HG02759 (cell line): ENCODE measurements around the gene PMF1.

Experiments used
- ATAC-seq: cut with Tn5 transposase; IDR thresholded peaks from one replicate; pipeline ENCODE4 v1.9.1; 2021; ENCODE audit warnings: mild to moderate bottlenecking, moderate library complexity; ENCODE audit not compliant: unreplicated experiment

PMF1 gene

DNA sequence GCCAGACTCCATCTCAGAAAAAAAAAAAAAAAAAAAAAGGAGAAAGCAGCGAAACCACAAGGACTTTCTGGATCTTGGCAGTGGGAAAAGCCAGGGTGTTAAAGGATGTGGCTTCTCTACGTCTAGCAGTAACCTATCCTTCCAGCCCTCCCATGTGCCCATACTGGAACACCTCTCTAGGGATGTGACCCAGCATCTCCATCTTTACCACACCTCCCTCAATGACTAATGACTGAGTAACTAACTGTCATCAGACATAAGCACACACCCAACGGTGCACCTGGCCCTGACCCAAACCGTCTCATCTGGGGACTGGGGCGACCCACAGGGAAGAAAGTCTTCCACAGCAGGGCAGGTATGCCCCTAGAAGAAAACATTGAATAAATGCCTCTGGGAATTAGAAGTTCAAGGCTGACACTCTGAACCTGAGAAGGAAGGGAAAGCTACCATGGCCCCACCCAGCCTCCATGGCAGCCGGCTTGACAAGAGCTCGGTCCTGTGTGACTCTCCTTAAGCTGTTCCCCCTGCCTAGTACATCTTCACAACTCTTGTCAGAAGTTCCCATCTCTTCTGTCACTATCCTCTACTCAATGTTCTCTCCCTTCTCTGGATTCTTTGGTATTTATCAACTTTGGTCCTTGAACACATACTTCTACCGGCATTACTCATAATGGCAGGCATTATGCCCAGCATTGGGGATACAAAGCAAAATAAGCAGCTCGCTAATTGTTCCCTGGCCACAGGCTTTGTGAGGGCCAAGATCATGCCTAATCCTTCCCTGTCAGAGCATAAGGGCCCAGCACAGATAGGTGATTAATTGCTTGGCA lies 49.9 kb downstream of the PMF1 start:
- ATAC-seq = no peak

DNA sequence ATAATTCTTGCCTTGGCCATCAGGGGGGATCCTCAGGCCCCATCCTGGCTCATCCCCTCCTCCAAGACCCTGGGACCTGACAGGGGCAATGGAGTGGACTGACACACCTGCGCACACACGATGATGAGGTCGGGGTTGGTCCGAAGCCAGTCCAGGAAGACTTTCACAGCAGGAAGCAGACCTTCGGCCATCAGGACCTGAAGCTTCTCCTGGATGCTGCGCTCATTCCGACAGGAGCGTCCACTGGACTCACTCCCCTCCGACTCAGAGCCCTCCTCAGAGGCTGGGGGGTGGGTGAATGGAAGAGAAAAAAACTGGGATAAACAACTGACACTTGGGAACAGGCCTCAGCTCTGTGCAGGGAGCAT lies 50.5 kb downstream of the PMF1 start:
- ATAC-seq = no peak

DNA sequence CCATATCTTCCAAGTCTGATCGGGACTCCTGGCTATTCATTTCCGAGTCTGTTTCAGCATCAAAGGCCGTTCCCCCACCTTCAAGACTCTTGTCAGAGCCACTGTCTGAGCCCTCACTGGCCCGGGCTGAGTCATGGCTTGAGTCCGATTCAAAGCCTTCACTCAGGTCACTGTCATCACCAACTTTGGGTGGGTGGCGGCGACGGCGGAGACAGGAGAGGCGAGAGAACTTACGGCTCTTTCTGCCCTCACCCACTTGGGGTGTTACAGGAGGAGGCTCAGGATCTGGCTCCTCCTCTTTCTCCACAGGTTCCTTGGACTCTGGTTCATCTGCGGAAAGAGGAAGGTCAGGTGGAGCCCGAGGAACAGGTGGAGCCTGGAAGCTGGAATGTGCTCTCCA lies 53.2 kb downstream of the PMF1 start:
- no peak for ATAC-seq

DNA sequence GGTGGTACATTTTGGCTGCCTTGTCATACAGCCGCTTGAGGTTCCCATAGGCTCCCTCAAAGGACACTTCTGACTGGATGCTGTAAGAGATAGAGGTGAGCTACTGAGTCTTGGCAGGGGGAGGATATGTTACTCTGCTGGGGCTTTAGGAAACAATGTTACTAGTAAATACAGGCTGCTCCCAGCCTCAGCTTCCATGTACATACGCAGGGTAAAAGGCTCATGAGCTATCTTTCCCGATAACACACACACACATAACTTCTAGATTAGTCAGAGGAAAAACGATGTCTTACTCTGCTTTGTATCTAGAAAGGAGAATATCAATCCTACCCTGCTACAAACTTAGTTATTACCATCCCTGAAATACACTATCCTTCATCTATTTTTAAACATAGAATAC lies 55.5 kb downstream of the PMF1 start:
- no peak for ATAC-seq

DNA sequence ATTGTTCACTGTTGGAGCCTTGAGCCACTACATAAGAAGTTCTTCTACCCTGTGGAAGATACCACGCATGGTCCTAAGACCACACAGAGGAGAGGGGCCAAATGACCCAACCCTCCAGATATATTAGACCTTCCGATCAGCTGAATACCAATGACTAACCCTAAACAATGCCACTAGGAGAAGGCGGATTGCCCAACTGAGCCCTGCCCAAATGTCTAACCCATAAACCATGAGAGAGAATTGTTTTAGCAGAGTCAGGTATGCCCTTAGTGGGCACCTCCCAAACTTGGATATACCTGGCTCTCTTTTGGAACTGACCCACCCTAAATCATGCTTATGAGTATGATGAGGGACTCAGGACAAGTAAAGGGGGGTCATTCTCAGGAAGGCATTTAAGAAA lies 57.5 kb downstream of the PMF1 start:
- no peak for ATAC-seq

DNA sequence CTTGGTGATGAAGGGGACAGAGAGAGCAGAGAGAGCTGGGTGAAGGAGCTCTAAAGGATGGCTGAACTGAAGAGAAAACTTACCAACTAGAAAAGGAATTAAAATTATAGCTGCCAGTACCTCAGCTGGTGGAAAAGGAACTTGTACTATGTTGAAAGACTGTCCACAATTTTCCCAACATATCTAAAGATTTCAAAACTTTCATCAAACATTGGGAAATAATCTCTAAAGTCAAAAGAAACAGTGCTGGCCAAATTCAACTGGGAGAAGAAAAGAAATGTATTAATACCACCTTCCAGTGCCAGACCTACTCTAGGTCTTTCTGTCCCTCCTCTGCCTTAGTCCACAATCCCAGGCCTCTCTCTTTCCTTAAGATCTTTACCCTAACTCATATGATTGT lies 63.7 kb downstream of the PMF1 start:
- ATAC-seq = no peak

DNA sequence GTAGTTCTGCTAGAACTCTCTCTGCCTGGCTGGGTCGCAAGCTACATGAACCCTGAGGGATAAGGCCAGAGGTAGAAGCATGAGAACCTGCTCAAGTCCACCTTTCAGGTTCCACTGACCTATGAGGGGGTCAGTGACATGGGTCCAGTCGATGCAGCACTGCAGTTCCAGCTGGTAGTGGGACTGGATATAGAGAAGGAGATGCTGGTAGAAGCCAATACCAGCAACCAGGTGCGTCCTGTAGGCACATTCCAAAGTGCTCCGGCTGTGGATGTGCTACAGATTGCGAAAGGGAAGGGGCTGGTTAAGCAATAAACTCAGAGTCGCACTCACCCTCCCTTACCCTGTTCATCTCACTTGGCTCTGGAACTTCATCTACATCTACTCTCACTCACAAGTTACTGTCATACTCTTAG lies 64.2 kb downstream of the PMF1 start:
- no peak for ATAC-seq

DNA sequence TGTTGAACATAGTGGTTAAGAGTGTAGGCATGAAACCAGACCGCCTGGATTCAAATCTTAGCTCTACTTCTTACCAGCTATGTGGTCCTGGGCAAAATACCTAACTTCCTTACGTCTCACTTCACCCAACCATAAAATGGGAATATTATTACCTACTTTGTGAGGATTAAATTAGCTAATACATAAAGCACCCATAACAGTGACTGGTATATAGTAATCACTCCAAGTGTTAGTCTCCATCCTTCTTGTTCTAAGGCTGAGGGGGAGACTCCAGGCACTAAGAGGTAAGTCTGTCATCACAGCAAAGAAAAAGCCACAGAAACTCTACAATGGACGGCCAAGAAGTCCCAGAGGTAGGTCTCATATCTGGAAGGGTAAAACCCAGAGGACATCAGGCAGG lies 67.0 kb downstream of the PMF1 start:
- no peak for ATAC-seq

DNA sequence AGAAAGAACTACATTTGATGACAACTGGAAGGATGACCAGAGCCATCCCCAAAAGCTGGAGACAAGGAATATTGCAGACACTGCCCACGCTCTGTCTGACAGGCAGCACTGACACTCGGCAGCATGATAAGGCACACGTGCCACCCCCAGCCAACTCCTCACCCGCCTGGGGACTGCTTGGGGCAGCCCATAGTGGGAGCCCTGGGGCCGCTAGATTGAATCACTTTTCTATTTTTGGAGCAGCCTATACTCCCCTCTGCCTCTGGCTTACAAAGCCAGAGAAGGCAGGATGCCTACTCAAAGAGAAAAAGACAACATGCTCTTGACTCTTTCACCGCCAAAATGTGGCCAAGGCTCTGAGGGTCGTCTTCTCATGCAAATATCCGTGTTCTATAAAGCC lies 68.5 kb downstream of the PMF1 start:
- ATAC-seq = peak; percentile 35

DNA sequence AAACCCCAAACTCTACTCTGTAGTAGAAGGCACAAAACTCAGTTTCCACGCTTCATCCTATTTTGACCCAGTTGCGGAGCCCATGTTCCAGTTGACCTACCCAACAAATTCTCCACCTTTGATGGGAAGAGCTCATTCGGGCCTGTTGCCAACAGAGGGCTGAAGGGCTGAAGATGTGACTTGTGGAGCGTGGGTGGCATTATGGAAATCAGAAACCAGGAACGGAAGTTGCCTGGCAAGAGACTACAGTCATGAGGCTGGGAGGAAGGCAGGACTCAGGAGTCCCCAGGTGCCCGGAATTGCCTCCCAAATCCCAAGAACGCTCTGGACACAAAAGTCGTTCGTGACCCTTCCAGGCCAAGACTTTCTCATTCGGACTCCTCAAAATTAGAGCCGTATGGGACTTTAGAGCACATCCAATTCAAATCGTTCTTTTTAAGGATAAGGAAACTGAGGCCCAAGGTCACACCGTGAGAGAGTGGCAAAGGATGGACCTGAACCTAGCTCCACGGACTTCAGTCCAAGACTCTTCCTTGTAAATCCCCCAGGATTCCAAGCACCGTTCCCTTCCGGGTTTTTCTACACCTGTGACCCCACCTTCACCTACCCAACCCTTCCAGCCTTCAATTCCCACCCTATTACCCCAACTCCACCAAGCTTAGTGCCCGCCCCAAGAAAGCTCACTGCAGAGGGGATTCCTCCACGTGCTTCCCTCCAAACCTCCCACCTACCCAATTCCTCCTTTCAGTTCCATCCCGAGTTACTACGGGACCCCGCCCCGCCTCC lies 69.1 kb downstream of the PMF1 start:
- peak; percentile 5 for ATAC-seq

DNA sequence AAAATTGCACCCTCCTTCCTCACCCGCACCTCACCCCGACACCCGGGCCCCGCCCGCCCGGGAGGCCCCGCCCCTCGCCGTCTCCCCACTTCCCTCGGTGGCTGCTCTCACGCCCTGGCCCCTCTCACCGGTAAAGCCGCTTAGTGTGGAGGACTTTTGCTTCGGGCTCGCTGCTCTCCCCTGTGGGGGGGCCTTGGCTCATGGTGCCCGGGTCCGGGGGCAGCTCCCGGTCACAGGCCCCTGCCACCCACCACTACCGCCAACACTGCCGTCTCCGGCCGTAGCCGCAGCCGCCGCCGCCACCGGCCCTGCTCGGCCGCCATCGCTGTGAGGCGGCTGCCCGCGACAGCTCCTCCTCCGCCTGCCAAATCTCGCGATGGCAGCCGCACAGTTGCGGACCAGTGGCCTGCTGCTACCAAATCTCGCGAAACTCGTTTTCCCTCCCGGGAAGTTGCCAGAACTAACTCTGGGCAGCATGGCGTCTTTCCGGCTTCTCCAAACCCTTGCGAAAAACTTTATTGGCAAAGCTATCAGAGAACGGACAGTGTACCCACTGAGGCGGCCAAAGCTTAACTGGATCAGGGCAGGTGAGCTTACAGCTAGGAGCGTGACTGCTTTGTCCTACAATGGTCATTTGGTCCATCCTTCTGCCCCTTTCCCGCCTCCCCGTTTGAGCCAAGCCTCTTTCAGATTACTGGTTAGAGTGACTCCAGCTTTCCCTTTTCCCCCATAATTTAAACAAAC lies 69.8 kb downstream of the PMF1 start, which contains the start of gene SMG5:
Gene SMG5, minus strand, starts transcription at position 347 of the 744 bp plus-strand sequence. Its CDS starts 145 bp downstream, at position 202.
- peak; percentile 84 for ATAC-seq

DNA sequence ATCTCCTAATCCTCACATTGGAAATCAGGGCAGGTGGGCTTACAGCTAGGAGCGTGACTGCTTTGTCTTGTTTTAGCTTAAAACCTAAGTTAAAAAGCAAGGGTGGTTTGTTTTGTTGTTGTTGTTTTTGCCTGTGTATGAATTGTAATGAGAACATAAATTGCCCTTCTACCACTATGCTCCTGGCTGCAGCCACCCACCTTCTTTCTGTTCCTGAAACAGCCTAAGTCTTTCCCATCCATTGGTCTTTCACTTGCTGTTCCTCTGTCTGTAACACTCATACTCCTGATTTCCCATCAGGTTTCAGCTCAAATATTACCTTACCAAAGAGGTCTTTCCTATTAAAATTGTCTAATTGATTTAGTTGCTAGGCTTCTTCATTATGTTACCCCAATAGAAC lies 70.7 kb downstream of the PMF1 start:
- no peak for ATAC-seq

DNA sequence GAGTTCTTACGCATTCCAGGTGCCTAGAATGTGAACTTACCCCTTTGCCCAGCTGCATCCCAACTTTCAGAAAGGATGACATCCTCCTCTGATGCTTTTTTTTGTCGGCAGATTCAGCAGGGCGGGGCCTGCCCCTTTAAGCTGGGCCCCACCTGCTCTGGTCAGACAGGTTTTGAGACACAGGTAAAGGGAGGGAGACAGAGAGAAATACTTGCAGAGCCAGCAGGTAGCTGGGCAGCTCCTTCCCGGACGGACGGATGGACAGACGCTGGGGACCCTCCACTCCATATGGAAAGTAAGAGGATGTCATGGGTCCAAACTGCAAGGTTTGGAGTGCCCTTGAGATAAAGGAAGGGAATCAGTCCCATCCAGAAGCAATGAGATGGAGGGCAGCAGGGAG lies 71.3 kb downstream of the PMF1 start, which contains the start of gene TMEM79:
Gene TMEM79, plus strand, starts transcription at position 214 of the 400 bp plus-strand sequence. CDS start 902 bp downstream, outside the sequence.
- no peak for ATAC-seq

DNA sequence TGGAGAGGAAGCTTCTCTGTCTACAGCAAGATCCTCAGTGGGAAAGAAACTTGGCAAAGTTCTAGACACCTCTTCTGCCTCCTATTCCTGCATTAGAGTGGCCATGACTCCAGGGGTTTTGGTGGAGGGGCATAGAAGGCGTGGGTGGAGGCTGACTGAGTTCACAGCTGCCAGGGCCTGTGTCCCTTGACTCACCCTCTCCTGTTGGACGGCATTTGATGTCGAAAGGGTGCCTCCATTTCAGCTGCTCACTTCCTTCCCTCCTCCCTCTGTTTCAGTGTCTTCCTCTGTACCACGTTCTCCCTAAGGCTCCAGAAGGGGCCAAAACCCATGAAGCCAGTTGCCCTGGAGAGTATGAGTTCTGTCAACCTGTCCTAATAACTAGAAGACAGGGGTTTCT lies 72.0 kb downstream of the PMF1 start:
- ATAC-seq = no peak

DNA sequence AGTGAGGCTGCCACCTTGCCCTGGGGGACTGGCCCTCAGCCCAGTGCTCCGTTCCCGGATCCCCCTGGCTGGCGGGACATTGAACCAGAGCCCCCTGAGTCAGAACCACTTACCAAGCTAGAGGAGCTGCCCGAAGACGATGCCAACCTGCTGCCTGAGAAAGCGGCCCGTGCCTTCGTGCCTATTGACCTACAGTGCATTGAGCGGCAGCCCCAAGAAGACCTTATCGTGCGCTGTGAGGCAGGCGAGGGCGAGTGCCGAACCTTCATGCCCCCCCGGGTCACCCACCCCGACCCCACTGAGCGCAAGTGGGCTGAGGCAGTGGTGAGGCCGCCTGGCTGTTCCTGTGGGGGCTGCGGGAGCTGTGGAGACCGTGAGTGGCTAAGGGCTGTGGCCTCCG lies 72.6 kb downstream of the PMF1 start:
- ATAC-seq = no peak

DNA sequence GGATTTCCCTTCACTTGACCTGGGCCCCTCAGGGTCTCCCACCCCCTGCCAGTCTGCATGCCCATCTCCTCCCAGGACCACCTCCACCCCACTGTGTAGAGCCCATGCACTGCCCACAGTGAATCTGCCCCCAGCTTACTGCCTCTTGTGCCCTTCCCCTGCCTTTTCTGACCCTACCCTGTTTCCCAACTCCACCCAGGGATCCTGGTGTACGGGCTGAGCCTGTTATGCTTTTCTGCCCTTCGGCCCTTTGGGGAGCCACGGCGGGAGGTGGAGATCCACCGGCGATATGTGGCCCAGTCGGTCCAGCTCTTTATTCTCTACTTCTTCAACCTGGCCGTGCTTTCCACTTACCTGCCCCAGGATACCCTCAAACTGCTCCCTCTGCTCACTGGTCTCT lies 73.3 kb downstream of the PMF1 start:
- ATAC-seq = no peak
